KMS-11 (cell line): ENCODE results near the gene PPM1J.

Experiments used
- H2AFZ ChIP-seq: fragments of 200-600 bp; sonication (generic); 2 replicates; pipeline ENCODE4 v1.6.1; 2016; ENCODE audit warnings: antibody characterized with exemption, mixed run types, low read depth
- H3K27ac ChIP-seq: fragments of 200-600 bp; sonication (generic); 2 replicates; pipeline ENCODE4 v1.6.1; 2016; ENCODE audit warnings: mild to moderate bottlenecking, mixed run types
- H3K27me3 ChIP-seq: fragments of 200-600 bp; sonication (generic); 2 replicates; pipeline ENCODE4 v1.6.1; 2017; ENCODE audit warnings: mild to moderate bottlenecking, low read depth, mixed run types, moderate library complexity; ENCODE audit not compliant: insufficient read depth
- H3K36me3 ChIP-seq: fragments of 200-600 bp; sonication (generic); 2 replicates; pipeline ENCODE4 v1.6.1; 2017; ENCODE audit warnings: mild to moderate bottlenecking, mixed run types; ENCODE audit not compliant: insufficient read depth
- H3K4me1 ChIP-seq: fragments of 200-600 bp; sonication (generic); 2 replicates; pipeline ENCODE4 v1.6.1; 2016; ENCODE audit warnings: mild to moderate bottlenecking, low read depth, mixed run types; ENCODE audit not compliant: poor library complexity, severe bottlenecking
- H3K4me2 ChIP-seq: fragments of 200-600 bp; sonication (generic); 2 replicates; pipeline ENCODE4 v1.7.0; 2016; ENCODE audit warnings: mild to moderate bottlenecking, mixed run types
- H3K4me3 ChIP-seq: fragments of 200-600 bp; sonication (generic); IDR thresholded peaks from 2 replicates; pipeline ENCODE4 v1.6.1; 2017; ENCODE audit warnings: low read depth, low read length, mixed read lengths; ENCODE audit not compliant: insufficient read depth
- H3K79me2 ChIP-seq: fragments of 200-600 bp; sonication (generic); 2 replicates; pipeline ENCODE4 v1.6.1; 2016; ENCODE audit warnings: low read depth, mixed run types; ENCODE audit not compliant: insufficient read depth
- H3K9ac ChIP-seq: fragments of 200-600 bp; sonication (generic); 2 replicates; pipeline ENCODE4 v1.6.1; 2016; ENCODE audit warnings: mild to moderate bottlenecking, mixed run types
- H4K20me1 ChIP-seq: fragments of 200-600 bp; sonication (generic); 2 replicates; pipeline ENCODE4 v1.6.1; 2016; ENCODE audit warnings: mild to moderate bottlenecking, mixed run types; ENCODE audit not compliant: insufficient read depth
- CTCF ChIP-seq: fragments of 200-600 bp; sonication (generic); conservative IDR thresholded peaks from 2 replicates; pipeline ENCODE4 v1.6.1; 2017; ENCODE audit warnings: low read depth, mild to moderate bottlenecking, antibody characterized with exemption, low read length, moderate library complexity, mixed read lengths

The PPM1J gene

GRCh38 chr1:112689842-112690237, 25.3 kb downstream of the PPM1J start:
- no peak overlapping the region for H3K27ac ChIP-seq
- H3K4me1 ChIP-seq = no peaks in the 10 kb centered on the region
- no peaks in the 10 kb centered on the region for H4K20me1 ChIP-seq
- no peak overlapping the region for H3K4me3 ChIP-seq
- TF ChIP-seq CTCF = no peak
- H3K79me2 ChIP-seq = no peaks in the 10 kb centered on the region
- H3K9ac ChIP-seq = no peak overlapping the region
- H3K36me3 ChIP-seq = no peaks in the 10 kb centered on the region
- H2AFZ ChIP-seq = no peak overlapping the region
- H3K4me2 ChIP-seq = no peak overlapping the region
- H3K27me3 ChIP-seq = no peaks in the 10 kb centered on the region

GRCh38 chr1:112689196-112689841, 25.8 kb downstream of the PPM1J start:
- Histone ChIP-seq H2AFZ (no peak overlapping the region), H3K27ac (no peak overlapping the region), H3K4me2 (no peak overlapping the region), H4K20me1 (no peaks in the 10 kb centered on the region), H3K9ac (no peak overlapping the region), H3K36me3 (no peaks in the 10 kb centered on the region), H3K4me1 (no peaks in the 10 kb centered on the region), H3K4me3 (no peak overlapping the region), H3K79me2 (no peaks in the 10 kb centered on the region), H3K27me3 (no peaks in the 10 kb centered on the region)
- no peak for TF ChIP-seq CTCF

GRCh38 chr1:112688781-112689193, 26.3 kb downstream of the PPM1J start:
- Histone ChIP-seq H3K36me3 (no peaks in the 10 kb centered on the region), H2AFZ (no peak overlapping the region), H3K9ac (no peak overlapping the region), H3K4me2 (no peak overlapping the region), H3K4me1 (no peaks in the 10 kb centered on the region), H3K27ac (no peak overlapping the region), H3K79me2 (no peaks in the 10 kb centered on the region), H3K4me3 (no peak overlapping the region), H3K27me3 (no peaks in the 10 kb centered on the region), H4K20me1 (no peaks in the 10 kb centered on the region)
- no peak for TF ChIP-seq CTCF

GRCh38 chr1:112687785-112688496, 27.2 kb downstream of the PPM1J start:
- Histone ChIP-seq H2AFZ (no peak overlapping the region), H3K79me2 (no peaks in the 10 kb centered on the region), H3K4me2 (no peak overlapping the region), H3K27me3 (no peaks in the 10 kb centered on the region), H3K36me3 (no peaks in the 10 kb centered on the region), H3K4me3 (no peak overlapping the region), H4K20me1 (no peaks in the 10 kb centered on the region), H3K9ac (no peak overlapping the region), H3K4me1 (no peaks in the 10 kb centered on the region), H3K27ac (no peak overlapping the region)
- no peak for TF ChIP-seq CTCF
